MV-4-11 (cell line): ENCODE data around the gene AHSG.

Experiments
- DNase-seq: peaks from one replicate; lab custom pipeline; 2025; lab: John Stamatoyannopoulos, UW

Gene AHSG

GRCh38 chr3:186593862-186594261 lies 19.0 kb upstream of the AHSG start:
- DNase-seq: no peak

DNA sequence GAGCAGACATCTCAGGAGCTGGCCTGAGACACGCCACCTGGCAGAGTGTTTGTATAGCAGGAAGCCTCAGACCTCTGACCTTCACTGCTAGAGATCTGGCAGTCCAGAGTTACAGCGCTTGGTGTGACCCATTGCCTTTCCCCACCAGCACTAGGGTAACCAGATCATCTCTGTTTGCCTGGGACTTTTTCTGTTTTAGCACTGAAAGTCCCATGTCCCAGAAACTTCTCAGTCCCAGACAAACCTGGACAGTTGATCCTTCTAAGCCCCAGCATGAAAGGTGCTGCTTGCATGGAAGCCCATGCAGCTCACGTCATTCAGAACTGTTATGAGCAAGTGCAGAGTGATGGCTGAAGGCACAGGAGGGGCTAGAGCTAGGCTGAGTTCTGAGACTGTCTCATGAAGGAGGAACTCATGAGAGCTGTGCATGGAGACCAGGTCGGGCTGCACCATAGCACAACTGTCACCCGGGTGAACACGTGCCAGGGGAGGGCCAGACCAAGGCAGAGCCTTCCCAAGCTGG lies 18.2 kb upstream of the AHSG start:
- no peak for DNase-seq

DNA sequence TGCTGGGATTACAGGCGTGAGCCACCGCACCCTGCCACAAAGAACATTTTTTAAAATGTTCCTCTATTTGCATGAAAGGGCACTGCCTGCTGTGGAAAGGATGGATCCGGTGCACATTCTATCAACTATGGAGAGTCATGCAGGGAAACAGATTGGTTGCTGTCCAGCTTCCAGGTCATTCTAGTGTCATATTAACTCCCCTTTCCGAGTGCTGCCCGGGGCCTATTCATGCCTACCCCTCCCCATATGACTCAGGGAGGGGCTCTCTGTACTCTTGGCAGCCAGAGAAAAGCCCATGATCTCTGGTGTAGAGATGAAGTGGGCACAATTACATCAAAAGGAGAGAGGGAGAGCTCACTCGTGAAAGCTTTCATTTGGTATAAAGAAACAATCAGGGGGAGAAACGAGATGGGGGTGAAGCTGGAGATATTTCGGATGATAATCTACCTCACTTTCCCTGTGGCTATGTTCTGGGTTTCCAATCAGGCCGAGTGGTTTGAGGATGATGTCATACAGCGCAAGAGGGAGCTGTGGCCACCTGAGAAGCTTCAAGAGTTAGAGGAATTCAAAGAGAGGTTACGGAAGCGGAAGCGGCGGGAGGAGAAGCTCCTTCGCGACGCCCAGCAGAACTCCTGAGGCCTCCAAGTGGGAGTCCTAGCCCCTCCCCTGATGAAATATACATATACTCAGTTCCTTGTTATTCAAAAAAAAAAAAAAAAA lies 16.1 kb upstream of the AHSG start:
- DNase-seq: no peak

DNA sequence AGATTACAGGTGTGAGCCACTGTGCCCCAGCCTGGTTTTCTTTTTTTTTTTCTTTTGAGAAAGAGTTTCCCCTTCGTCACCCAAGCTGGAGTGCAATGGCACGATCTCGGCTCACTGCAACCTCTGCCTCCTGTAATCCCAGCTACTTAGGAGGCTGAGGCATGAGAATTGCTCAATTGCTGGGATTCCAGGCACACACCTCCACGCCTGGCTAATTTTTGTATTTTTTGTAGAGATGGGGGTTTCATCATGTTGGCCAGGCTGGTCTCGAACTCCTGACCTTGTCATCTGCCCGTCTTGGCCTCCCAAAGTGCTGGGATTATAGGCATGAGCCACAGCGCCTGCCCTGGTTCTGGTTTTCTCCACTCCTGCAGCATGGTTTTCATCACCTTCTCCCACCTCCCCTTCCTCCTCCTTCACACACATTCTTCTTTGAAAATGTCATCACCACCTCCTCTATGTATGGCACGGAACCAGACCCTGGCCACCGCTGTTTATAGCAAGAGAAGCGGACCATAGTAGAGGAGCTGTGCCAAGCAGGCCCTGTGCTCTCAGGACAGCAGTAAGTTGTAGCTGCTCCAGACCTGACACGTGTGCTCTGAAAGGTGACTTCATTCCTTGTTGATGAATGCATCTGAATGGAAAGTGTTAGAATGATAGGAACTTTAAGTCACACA lies 14.6 kb upstream of the AHSG start:
- DNase-seq: no peak

- no peak for DNase-seq
These were observed 14.1 kb upstream of the AHSG start for GRCh38 chr3:186598794-186599141.

- no peak for DNase-seq
These were observed 13.6 kb upstream of the AHSG start for GRCh38 chr3:186599142-186599784.

GRCh38 chr3:186599785-186600166 lies 13.1 kb upstream of the AHSG start:
- no peak for DNase-seq

DNA sequence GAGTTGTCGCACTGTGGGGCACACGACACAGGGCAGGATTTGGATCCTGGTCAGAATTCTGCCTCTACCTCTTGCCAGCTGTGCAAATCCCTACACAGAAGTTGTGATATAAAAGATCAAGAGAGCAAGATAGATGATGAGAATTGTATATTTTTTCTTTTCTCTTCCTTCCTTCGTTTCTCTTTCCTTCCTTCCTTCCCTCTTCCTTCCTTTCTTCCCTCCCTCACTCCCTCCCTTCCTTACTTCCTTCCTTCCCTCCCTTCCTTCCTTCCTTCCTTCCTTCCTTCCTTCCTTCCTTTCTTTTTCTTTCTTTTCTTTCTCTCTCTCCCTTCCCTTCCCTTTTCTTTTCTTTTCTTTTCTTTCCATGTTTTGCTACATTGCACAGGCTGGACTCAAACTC lies 12.0 kb upstream of the AHSG start:
- no peak for DNase-seq

GRCh38 chr3:186603159-186603558 lies 9.7 kb upstream of the AHSG start:
- DNase-seq: peak; percentile 9

- DNase-seq: no peak
These were observed 7.8 kb upstream of the AHSG start for GRCh38 chr3:186605078-186605477.

DNA sequence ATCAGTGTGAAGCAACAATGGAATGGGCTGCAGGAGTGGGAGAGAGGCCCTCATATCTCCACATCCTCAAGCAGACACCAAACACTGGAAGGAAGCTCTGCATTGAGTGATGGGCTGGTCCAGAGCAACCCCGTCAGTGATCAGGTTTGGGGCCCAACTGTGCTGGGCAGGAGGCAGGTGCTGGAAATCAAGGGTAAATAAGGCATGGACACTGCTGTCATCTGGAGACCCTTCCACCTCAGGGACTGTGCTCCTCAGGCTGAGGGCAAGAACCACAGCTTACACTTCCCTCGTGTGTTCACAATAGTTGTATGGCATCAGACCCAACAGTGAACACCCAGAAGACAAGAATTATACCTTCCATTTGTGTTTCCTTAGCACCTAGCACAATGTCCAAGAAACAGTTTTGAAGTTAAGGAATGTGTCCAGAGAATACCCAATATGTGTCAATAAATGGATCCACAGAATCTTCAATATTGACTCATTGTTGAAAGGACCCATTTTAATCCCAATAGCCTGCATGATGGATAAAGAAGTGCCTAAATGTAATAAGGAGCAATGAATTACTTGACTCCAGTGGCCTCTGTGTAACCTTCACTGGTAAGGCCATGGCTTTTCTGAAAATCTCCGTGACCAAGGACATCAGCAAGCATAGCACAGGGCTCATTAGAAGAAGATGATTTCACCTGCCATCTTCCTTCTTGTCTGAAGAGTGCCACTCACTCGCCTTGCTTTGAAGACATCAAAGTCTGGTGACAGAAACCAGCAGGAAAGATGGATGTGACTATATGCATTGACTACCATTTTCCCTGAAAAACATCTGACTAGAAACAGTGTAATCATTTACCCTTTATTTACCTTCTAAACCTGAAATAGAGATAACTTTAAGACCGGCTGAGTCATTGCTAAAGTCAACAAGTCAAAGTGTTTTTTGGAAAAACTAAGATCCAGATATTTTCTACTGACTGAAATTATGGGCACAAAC lies 7.0 kb upstream of the AHSG start:
- DNase-seq: no peak

DNA sequence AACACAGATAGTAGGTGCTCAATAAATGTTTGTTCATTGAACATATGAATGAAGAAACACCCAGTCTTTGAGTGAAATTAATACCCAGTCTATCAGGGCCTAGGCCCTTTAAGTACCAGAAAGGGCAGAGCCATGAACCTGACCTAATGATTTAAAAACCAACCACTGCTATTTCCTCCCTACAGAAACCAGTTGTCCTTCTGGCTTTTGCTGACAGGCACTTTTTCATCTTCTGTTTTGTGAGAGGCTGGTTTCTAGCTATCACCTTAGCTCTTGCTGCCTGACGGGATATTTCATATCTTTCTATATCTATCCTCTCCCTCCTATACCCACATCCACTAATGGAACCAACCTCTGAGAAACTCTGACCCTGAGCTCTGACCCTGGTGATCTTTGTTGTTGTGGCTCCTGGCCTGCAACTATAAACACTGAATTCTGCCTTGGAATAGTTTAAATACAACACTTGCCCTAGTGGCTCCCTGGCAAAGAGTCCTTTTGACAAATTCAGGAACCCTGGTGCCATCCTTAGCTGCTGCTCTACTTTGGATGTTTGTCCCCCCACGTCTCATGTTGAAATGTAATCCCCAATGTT lies 4.1 kb upstream of the AHSG start:
- no peak for DNase-seq

DNA sequence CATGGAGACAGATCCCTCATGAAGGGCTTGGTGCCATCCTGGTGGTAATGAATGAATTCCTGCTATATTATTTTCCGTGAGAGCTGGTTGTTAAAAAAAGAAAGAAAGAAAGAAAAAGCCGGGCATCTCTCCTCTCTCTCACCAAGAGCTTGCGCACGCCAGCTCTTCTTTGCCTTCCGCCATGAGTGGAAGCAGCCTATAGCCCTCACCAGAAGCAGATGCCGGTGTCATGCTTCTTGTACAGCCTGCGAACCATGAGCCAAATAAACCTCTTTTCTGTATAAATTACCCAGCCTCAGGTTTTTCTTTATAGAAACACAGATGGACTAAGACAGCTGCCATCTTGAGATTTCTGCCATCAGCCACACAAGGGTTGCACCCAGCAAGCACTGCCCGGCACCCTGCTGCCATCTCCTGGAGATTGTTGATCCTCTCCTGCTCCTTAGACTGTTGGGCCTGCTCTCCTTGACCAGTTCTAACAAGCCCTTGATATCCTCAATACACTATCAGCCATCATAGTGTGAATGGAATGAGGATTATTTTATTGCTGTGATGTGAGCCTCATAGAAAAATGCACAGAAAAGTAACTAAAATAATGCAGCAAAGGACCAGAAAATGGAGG lies 3.5 kb upstream of the AHSG start:
- peak; percentile 1 for DNase-seq

DNA sequence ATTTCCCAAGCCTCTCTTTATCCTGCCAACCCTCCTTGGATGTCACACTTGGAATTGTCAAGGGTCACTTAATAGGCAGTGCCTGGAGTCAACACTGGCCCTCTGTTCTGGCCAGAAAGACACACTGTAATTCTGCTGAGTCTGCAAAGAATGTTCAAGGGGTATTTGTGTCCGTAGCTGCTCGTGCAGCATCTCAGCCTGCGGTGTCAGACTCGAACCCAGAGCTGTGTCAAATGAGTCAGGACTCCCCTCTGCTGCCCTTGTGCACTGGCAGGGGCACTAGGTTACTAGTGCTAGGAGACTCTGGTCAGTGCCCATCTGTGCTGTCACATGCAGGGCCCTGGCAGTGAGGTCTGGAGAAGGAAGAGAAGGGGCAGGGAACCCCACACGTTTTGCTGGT lies 795 bp upstream of the AHSG start:
- no peak for DNase-seq

GRCh38 chr3:186613637-186614265 lies 891 bp downstream of the AHSG start:
- no peak for DNase-seq

DNA sequence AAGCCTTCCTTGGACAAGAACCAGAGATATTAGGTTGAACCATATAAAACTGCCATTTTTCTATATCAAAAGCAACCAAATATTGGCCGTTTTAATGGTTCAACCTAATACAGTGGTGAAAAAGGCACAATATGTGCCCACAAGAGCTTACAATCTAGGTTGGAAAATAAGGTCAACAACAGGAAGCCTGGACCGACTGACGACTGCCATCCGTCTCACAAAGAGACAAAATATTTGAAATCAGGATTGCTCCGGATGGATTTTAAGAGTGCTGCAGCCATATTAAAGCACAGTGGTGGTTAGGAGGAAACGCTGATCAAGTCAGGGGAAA lies 1.4 kb downstream of the AHSG start:
- DNase-seq: no peak

DNA sequence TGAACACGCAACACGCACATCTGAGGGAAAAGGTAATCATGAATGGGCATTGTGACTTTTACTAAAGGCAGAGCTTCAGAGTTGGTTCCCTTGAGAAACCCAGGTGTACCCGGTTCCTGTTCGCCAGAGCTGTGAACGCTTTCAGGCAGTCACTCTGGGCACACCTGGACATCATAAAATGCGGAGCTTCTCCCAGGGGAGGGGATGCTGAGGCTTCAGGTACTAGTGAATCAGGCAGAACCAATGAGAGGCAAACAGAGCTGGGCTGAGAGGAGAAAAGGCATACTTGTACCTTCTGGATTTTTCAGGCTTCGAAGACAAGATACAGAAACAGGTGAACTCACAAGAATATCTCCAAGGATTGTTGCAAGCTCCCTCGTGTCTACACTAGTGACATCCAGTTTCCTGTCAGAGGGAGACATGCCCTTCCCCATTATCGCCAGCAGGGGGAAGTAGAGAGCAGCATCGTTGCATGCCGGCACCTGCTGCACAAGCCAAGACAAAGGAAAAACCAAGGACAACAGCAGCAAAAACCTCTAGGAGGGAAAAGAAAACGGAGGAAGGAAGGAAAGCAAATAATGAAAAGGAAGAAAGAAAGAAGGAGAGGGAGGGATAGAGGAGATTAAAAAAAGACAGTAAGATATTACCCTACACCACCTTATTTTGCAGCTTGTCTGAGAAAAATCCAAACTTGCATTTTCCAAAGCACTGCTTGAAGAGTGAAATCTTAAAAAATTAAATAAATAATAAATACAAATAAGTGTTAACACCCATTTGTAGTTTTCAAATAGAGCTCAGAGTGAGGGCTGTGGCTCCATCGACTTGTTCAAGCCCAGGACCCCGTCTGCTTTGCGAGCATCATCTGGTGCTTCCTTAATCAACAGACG lies 2.0 kb downstream of the AHSG start:
- DNase-seq: peak; percentile 57

GRCh38 chr3:186616299-186616617 lies 3.4 kb downstream of the AHSG start:
- DNase-seq: no peak

GRCh38 chr3:186617036-186617946 lies 4.4 kb downstream of the AHSG start:
- DNase-seq: peak; percentile 77
